Fibroblast of lung (primary cell): ENCODE results near the gene NCAM2. TPM values are rescaled to one million over a fixed set of nuclear protein-coding genes. Genes with fewer than 3 reads are reported as not detected.

Experiments
- DNase-seq, 2 donors: peaks; one replicate each; pipeline versions ENCODE4 v3.0.0 to v3.0.0-alpha.2; 2010; ENCODE audit warnings: low read depth in 2 of 2
- H2AFZ ChIP-seq: 2 replicates; pipeline ENCODE4 v1.5.1; 2012; ENCODE audit warnings: low read length, control low read depth, inconsistent platforms
- H3K27ac ChIP-seq: 2 replicates; pipeline ENCODE4 v1.5.1; 2011; ENCODE audit warnings: low read length, control low read depth; ENCODE audit not compliant: insufficient read depth
- H3K27me3 ChIP-seq: 2 replicates; pipeline ENCODE4 v1.5.1; 2011; ENCODE audit warnings: mild to moderate bottlenecking, low read length; ENCODE audit not compliant: control insufficient read depth, insufficient read depth
- H3K36me3 ChIP-seq: 2 replicates; pipeline ENCODE4 v1.5.1; 2011; ENCODE audit warnings: low read length; ENCODE audit not compliant: control insufficient read depth, insufficient read depth
- H3K4me1 ChIP-seq: 2 replicates; pipeline ENCODE4 v1.5.1; 2011; ENCODE audit warnings: low read length; ENCODE audit not compliant: control insufficient read depth, insufficient read depth; ENCODE audit errors: extremely low read depth
- H3K4me2 ChIP-seq: 2 replicates; pipeline ENCODE4 v1.5.1; 2011; ENCODE audit warnings: low read length, control low read depth; ENCODE audit not compliant: insufficient read depth; ENCODE audit errors: extremely low read depth
- H3K4me3 ChIP-seq, 4 experiments: fragments of 200-600 bp in 1 of 4; sonication (generic) in 1 of 4; replicated peaks in 1 of 4; 2 replicates each; pipeline ENCODE4 v1.5.1; 2011 to 2016; ENCODE audit warnings: low read length in 4 of 4, low read depth in 3 of 4, mild to moderate bottlenecking in 3 of 4, control low read depth in 2 of 4, inconsistent platforms in 1 of 4, mixed read lengths in 1 of 4; ENCODE audit not compliant: insufficient read depth in 1 of 4; ENCODE audit errors: control extremely low read depth in 1 of 4
- H3K79me2 ChIP-seq: 2 replicates; pipeline ENCODE4 v1.5.1; 2012; ENCODE audit warnings: mild to moderate bottlenecking, low read length, inconsistent platforms; ENCODE audit not compliant: control insufficient read depth, insufficient read depth
- H3K9ac ChIP-seq: 2 replicates; pipeline ENCODE4 v1.5.1; 2011; ENCODE audit warnings: mild to moderate bottlenecking, low read length, control low read depth; ENCODE audit not compliant: insufficient read depth
- H3K9me3 ChIP-seq: 2 replicates; pipeline ENCODE4 v1.5.1; 2012; ENCODE audit warnings: low read depth, low read length; ENCODE audit not compliant: control insufficient read depth, insufficient read depth
- H4K20me1 ChIP-seq: 2 replicates; pipeline ENCODE4 v1.5.1; 2011; ENCODE audit warnings: low read length; ENCODE audit not compliant: control insufficient read depth, insufficient read depth; ENCODE audit errors: extremely low read depth
- CTCF ChIP-seq, 2 donors: IDR thresholded peaks in 1 of 2; conservative IDR thresholded peaks in 1 of 2; 1 replicate in 1 of 2; 2 replicates in 1 of 2; pipeline ENCODE4 v1.5.1; 2011 to 2012; ENCODE audit warnings: low read length in 2 of 2, control low read depth in 1 of 2, inconsistent platforms in 1 of 2, low read depth in 1 of 2, mild to moderate bottlenecking in 1 of 2
- EZH2 ChIP-seq: IDR thresholded peaks from 2 replicates; pipeline ENCODE4 v1.5.1; 2012; ENCODE audit warnings: low read length, control low read depth, mild to moderate bottlenecking; ENCODE audit errors: missing control alignments
- polyA plus RNA-seq, 2 donors: library from polyadenylated mRNA; depleted of rRNA in 1 of 2; stranded (reverse) in 1 of 2; unstranded in 1 of 2; fragments of >200 nt; gene quantifications; 2 replicates each; pipeline ENCODE4 v1.2.1, GENCODE V29; 2011 to 2012; ENCODE audit warnings: missing spikeins in 1 of 2
- total RNA-seq: library from RNA; depleted of rRNA; stranded (reverse); fragments of >200 nt; gene quantifications from 2 replicates; pipeline ENCODE4 v1.2.1, GENCODE V29; 2014

Gene NCAM2
- total and polyA plus RNA-seq, 2 donors (not counting 1 experiment from before 2014, with no cell fraction given): 5.6 to 11.1 TPM

GRCh38 chr21:21204366-21204996, 206.3 kb downstream of the NCAM2 start:
- no peak overlapping the region for H3K4me3 ChIP-seq

GRCh38 chr21:21205604-21206003, 207.4 kb downstream of the NCAM2 start:
- TF ChIP-seq EZH2 (no peak), CTCF (conservative IDR thresholded peaks at IDR 0.05 in 1 of 2, IDR thresholded peaks at IDR 0.05 in 1 of 2; ENCODE audit: low read depth in 1 of 2, low read length in 2 of 2) (no peak)
- no peak overlapping the region for H3K4me3 ChIP-seq
- DNase-seq: no peak
- no peaks in the 10 kb centered on the region for H4K20me1 ChIP-seq
- no peak overlapping the region for H2AFZ ChIP-seq
- H3K9ac ChIP-seq: no peak overlapping the region
- no peak overlapping the region for H3K4me2 ChIP-seq
- no peaks in the 10 kb centered on the region for H3K36me3 ChIP-seq
- no peaks in the 10 kb centered on the region for H3K79me2 ChIP-seq
- no peak overlapping the region for H3K27ac ChIP-seq
- peaks cover 5% of the 10 kb centered on the region for H3K4me1 ChIP-seq
- no peaks in the 10 kb centered on the region for H3K27me3 ChIP-seq
- H3K9me3 ChIP-seq: no peaks in the 10 kb centered on the region

More at GRCh38 chr21:21204366-21204996, 206.3 kb downstream of the NCAM2 start:
- Histone ChIP-seq H2AFZ (no peak overlapping the region), H3K4me2 (no peak overlapping the region), H3K27me3 (no peaks in the 10 kb centered on the region), H3K9ac (no peak overlapping the region), H4K20me1 (no peaks in the 10 kb centered on the region), H3K4me1 (peaks cover 8% of the 10 kb centered on the region), H3K79me2 (no peaks in the 10 kb centered on the region), H3K27ac (no peak overlapping the region), H3K9me3 (no peaks in the 10 kb centered on the region), H3K36me3 (no peaks in the 10 kb centered on the region)
- no peak for DNase-seq
- TF ChIP-seq EZH2 (no peak), CTCF (conservative IDR thresholded peaks at IDR 0.05 in 1 of 2, IDR thresholded peaks at IDR 0.05 in 1 of 2; ENCODE audit: low read depth in 1 of 2, low read length in 2 of 2) (no peak)

GRCh38 chr21:21210552-21210951, 212.3 kb downstream of the NCAM2 start:
- Histone ChIP-seq H3K4me1 (no peaks in the 10 kb centered on the region), H3K9me3 (no peaks in the 10 kb centered on the region), H2AFZ (no peak overlapping the region), H3K36me3 (no peaks in the 10 kb centered on the region), H4K20me1 (no peaks in the 10 kb centered on the region), H3K4me2 (no peak overlapping the region), H3K27me3 (no peaks in the 10 kb centered on the region), H3K79me2 (no peaks in the 10 kb centered on the region), H3K4me3 (no peak overlapping the region), H3K9ac (no peak overlapping the region), H3K27ac (no peak overlapping the region)
- DNase-seq: no peak
- TF ChIP-seq EZH2 (no peak), CTCF (conservative IDR thresholded peaks at IDR 0.05 in 1 of 2, IDR thresholded peaks at IDR 0.05 in 1 of 2; ENCODE audit: low read depth in 1 of 2, low read length in 2 of 2) (no peak)
